Endothelial cell of hepatic sinusoid (primary cell): ENCODE data around the gene MEGF10.

ENCODE experiments used
- in situ Hi-C: cut with HindIII; loops from 2 replicates; pipeline ENCODE4 v1.10.0; 2017; ENCODE audit warnings: low sequenced_read_pairs

Gene MEGF10

DNA sequence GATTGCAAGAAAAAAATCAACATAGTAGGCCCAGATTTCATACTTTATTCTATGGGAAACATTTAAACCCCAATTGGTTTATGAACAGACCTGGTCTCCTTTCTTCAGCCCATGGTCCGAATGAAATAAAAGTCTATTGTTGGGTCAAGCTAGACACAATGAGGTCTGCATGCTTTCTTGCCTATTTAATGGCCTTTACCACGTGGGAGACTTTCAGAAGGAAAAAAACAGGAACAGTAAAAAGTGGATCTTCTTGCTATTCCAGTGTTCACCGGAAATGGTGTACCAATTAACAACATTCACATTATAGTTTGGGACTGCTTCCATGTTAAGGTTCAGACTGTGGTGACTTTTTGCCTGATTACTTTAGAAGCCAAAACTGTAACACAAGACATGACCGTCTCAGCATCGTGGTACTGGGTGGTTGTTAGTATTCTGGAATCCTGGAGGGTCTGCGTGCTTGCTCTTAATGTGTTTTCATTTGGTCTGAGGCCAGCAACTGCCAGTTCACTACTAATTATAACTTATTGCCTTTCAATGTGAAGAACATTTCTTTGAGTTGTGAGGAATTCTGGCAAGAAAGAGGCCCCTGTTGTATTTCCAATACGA, 141.5 kb downstream of the MEGF10 start:
- in situ Hi-C loops, result loop anchor here (10.0 kb wide), 1 partner anchor 367 kb away; no protein-coding TSS in a partner anchor

DNA sequence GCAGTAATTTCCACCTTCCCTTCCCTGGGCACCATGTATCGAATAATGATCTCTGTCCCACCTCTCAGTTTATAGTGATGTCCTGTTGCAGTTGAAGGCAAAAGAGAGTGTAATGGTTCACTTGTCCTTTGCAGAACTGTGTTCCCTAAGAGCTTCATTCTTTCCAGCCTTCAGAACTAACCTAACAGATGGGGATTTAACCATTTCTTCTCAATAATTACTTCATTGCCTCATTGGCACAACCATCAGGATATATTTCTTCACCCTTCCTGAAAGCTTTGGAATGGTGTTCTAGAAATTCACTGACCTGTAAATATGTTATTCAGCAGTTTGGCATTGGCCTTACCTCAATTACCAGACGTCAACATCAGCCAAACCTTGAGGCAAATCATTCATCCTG, 142.9 kb downstream of the MEGF10 start:
- in situ Hi-C loops, result loop anchor here (10.0 kb wide), 1 partner anchor 369 kb away; no protein-coding TSS in a partner anchor

DNA sequence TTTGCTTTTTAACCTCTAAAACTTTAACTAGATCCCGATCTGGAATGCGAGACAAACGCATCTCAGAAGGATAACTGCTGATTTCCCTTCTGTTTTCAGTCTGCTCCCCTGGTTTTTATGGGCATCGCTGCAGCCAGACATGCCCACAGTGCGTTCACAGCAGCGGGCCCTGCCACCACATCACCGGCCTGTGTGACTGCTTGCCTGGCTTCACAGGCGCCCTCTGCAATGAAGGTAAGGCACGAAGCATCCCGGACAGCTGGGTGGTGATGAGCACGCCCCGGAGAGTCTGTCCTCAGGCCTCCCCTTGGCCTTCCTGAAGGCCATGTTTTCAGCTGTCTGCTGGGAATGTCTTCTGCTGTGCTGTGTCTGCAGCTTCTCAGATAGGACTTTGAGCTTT, 144.0 kb downstream of the MEGF10 start:
- in situ Hi-C loops, result loop anchor here (10.0 kb wide), 1 partner anchor 370 kb away; no protein-coding TSS in a partner anchor

GRCh38 chr5:127435821-127436220, 145.2 kb downstream of the MEGF10 start:
- in situ Hi-C loops, result loop anchor here (10.0 kb wide), 1 partner anchor 371 kb away; no protein-coding TSS in a partner anchor

- in situ Hi-C loops, result loop anchor here (10.0 kb wide), 2 partner anchors 125 to 375 kb away; no protein-coding TSS in a partner anchor
These were observed 149.0 kb downstream of the MEGF10 start for GRCh38 chr5:127439644-127440043.

- in situ Hi-C loops, result loop anchor here (10.0 kb wide), 1 partner anchor 126 kb away; no protein-coding TSS in a partner anchor
These were observed 150.2 kb downstream of the MEGF10 start for GRCh38 chr5:127440831-127441230.

DNA sequence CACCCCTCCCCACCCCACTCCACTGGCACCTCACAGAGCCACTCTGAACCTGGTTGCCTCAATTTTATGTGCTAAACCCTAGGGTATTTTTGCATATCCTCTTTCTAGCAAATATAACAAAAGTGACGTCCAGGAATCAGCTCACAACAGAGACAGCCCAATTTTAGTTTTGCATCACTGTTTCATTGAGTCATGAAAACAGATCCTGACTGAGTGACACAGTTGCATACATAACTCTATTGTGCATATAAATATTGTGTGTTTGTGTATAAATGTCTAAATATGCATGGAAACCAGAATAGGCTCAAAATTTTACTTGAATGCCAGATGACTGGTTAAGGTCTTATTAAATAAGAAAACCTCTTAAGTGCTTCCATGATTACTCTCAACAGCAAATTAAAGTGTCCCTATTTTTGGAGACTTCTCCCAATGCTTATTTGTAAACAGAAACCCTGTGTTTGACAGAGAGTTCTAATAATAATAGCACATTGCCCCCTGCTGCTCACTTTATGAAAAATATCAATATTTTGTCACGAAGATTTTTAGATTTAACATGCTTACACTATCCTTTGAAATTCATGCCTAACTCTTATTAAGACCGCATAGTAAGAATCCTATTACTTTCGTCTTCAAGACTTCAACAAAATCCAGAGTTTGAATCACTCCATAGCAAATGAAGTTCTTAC, 151.3 kb downstream of the MEGF10 start:
- in situ Hi-C loops, result loop anchor here (10.0 kb wide), 1 partner anchor 127 kb away; no protein-coding TSS in a partner anchor

DNA sequence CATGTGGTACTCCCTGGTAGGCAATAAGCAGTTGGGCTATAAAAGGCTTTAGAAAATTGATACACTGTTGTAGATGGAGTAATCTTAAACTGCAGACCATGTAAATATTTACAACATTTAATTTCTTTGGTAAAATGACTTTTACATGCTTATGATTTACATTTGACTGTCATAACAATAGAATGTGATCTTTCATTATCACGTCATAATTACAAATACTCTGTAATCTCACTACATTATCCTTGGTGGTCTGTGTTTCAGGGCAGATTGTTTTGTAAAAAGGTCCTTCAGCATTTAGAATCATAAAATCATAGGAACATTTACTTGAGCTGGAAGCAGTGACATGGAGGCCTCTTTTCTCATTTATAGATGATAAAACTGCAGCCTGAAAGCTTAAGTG, 153.6 kb downstream of the MEGF10 start:
- in situ Hi-C loops, result loop anchor here (10.0 kb wide), 1 partner anchor 129 kb away; no protein-coding TSS in a partner anchor

- in situ Hi-C loops, result loop anchor here (10.0 kb wide), 1 partner anchor 131 kb away; no protein-coding TSS in a partner anchor
These were observed 154.7 kb downstream of the MEGF10 start for GRCh38 chr5:127445328-127445727.

- in situ Hi-C loops, result loop anchor here (10.0 kb wide), 1 partner anchor 132 kb away; no protein-coding TSS in a partner anchor
These were observed 156.0 kb downstream of the MEGF10 start for GRCh38 chr5:127446626-127447025.

DNA sequence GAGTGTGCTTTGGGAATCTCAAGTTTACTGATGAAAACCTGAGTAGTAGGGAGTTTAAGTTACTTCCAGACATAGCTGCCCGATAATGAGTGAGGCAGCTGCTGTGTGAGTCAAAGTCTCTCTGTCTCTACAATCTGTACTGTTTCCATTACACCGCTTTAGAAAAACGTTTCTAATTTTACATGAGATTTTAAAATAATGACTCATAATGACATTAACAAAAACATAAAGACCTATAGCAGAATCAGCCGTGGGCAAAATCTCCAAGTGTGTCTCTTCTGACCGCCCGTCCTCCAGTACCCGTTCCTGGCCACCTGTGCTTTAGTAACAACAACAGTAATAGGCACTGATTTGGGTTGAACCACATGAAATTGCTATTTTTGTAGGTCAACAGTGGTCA, 157.2 kb downstream of the MEGF10 start:
- in situ Hi-C loops, result loop anchor here (10.0 kb wide), 1 partner anchor 133 kb away; no protein-coding TSS in a partner anchor

- in situ Hi-C loops, result no loop called here
These were observed 159.4 kb downstream of the MEGF10 start for GRCh38 chr5:127450046-127450445.

DNA sequence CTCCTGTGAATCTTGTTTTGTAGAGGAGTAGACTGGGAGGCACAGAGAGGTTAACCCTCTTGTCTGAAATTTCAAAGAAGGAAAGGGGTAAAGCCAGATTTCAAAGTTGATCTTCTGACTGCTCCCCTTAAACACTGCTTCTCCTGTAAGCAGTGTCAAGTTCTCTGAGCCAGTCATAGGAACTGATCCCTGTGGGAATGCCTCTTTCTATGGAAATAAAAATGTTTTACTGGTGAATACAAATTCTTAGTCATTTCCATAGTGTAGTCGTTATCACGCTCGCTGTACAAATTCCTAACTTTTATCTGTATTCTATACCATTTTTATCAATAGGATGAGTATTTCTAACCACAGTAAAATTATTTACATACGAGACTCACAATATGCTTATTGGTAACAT, 160.5 kb downstream of the MEGF10 start:
- in situ Hi-C loops, result no loop called here

DNA sequence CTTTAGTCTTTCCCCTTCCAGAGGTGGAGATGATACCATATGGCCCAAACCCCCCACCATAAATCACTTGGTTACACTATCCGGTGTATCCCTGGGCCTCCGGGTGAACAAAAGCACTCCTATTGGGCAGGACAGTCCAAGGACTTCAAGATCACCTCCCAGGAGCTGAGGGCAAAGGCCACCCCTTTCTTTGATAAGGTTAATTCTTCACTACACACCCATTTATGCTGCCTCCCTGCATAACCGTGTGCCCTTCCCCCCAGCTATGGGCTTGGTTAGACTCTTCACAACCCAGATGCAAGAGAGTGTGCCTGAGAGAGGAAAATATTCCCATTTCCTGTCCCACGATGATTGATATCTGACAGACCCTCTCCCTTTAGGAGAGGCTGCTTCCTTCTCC, 162.0 kb downstream of the MEGF10 start:
- in situ Hi-C loops, result no loop called here

- in situ Hi-C loops, result no loop called here
These were observed 180.6 kb downstream of the MEGF10 start for GRCh38 chr5:127471211-127471610.

DNA sequence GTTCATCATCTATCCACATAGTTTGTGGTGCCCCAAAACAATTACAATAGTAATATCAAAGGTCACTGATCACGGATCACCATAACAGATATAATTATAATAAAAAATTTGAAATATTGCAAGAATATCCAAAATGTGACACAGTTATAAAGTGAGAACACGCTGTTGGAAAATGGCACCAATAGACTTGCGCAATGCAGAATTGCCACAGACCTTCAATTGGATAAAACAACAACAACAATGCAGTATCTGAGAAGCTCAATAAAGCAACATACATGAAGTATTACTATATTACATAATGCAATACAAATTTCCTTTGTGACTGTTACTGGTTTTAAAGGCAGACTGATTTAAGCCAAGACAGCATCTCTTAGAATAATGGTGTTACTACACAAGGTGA, 182.1 kb downstream of the MEGF10 start:
- in situ Hi-C loops, result no loop called here

GRCh38 chr5:127486471-127486870, 195.9 kb downstream of the MEGF10 start:
- in situ Hi-C loops, result no loop called here

- in situ Hi-C loops, result loop anchor here (5.0 kb wide), 1 partner anchor 416 kb away; no protein-coding TSS in a partner anchor
These were observed 202.5 kb downstream of the MEGF10 start for GRCh38 chr5:127492854-127493738.

GRCh38 chr5:127498548-127498947, 208.0 kb downstream of the MEGF10 start:
- in situ Hi-C loops, result no loop called here

DNA sequence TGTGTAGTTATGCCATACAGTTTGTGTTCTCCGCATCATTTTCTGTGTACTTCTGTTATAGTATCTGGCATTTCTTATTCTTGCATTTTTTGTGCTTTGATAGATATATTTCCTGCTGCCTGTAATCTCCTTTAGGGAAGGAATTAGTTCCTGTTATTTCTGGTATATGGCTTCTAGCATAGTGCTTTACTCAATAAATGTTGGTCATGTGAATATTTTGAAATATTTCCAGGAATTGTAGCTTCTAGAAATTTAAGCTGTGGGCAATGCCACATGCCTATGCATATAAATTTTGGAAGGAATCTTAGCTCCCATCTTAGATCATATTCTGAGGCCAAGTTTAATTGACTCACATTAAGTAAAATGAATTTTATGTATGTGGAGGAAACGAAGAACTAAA, 215.3 kb downstream of the MEGF10 start:
- in situ Hi-C loops, result no loop called here

- in situ Hi-C loops, result no loop called here
These were observed 216.0 kb downstream of the MEGF10 start for GRCh38 chr5:127506616-127507015.
